Measurements from ENCODE around the gene BIRC2. TPM values are rescaled to one million over a fixed set of nuclear protein-coding genes. Genes with fewer than 3 reads are reported as not detected.
A peak's percentile ranks its signal among the peaks of the same experiment; 100 is the strongest.

BIRC2 gene
- total RNA-seq, 1 donor from 2014 or later = 53.1 TPM

DNA sequence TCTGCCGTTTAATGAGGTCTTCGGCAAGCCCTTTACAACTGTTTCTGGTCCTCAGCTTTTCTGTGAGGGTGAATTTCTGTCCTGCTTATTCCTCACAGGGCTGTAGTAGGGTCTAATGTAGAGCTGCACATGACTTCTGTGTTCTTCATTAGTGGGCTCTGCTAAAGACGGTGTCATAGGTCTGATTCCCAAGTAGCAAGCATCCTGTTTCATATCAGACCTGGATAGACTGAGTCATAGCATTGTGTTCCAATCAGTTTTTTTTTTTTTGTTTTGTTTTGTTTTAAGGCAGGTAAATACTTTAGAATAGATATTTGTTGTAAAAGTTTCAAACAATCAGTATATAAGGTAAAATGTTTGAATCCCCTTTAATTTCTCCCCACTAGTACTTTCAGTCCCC, 35.4 kb downstream of the BIRC2 start:
- H3K4me3 Mint-ChIP-seq (ENCODE audit: unreplicated experiment) = no peak overlapping the region
- no peak for DNase-seq (ENCODE audit: low spot score)
- H3K4me1 Mint-ChIP-seq (ENCODE audit: unreplicated experiment) = peaks cover 55% of the 10 kb centered on the region
- peaks cover 7% of the 10 kb centered on the region for H3K27me3 Mint-ChIP-seq (ENCODE audit: unreplicated experiment)
- peaks cover 44% of the 10 kb centered on the region for H3K36me3 Mint-ChIP-seq (ENCODE audit: low read depth, unreplicated experiment)
- H3K27ac Mint-ChIP-seq (ENCODE audit: unreplicated experiment) = peak overlapping the region; percentile 85
- H3K9me3 Mint-ChIP-seq (ENCODE audit: unreplicated experiment) = no peaks in the 10 kb centered on the region
- TF ChIP-seq, protein P1, sequence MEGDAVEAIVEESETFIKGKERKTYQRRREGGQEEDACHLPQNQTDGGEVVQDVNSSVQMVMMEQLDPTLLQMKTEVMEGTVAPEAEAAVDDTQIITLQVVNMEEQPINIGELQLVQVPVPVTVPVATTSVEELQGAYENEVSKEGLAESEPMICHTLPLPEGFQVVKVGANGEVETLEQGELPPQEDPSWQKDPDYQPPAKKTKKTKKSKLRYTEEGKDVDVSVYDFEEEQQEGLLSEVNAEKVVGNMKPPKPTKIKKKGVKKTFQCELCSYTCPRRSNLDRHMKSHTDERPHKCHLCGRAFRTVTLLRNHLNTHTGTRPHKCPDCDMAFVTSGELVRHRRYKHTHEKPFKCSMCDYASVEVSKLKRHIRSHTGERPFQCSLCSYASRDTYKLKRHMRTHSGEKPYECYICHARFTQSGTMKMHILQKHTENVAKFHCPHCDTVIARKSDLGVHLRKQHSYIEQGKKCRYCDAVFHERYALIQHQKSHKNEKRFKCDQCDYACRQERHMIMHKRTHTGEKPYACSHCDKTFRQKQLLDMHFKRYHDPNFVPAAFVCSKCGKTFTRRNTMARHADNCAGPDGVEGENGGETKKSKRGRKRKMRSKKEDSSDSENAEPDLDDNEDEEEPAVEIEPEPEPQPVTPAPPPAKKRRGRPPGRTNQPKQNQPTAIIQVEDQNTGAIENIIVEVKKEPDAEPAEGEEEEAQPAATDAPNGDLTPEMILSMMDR (IDR thresholded peaks at IDR 0.05; ENCODE audit: unreplicated experiment) = no peak

DNA sequence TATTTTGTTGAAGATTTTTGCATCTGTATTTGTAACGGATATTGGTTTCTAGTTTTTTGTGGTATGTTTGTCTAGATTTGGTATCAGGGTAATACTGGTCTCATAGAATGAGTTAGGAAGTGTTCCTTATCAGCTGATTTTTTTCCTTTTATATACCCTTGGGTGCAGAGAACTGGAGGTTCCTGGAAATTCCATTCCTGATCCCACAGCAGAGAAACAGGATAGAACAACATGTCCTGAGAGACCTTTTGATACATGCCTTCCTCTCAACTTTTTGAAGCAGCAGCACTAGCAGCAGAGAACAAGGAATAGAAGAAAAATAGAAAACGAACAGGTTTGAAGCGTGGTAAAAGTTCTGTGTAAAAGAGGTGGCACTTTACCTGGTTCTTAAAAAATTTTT, 36.8 kb downstream of the BIRC2 start:
- Mint-ChIP-seq H3K4me3 (ENCODE audit: unreplicated experiment) (peak overlapping the region; percentile 12), H3K27ac (ENCODE audit: unreplicated experiment) (peak overlapping the region; percentile 88), H3K36me3 (ENCODE audit: low read depth, unreplicated experiment) (peaks cover 45% of the 10 kb centered on the region), H3K27me3 (ENCODE audit: unreplicated experiment) (peaks cover 7% of the 10 kb centered on the region), H3K4me1 (ENCODE audit: unreplicated experiment) (peaks cover 55% of the 10 kb centered on the region), H3K9me3 (ENCODE audit: unreplicated experiment) (no peaks in the 10 kb centered on the region)
- DNase-seq (ENCODE audit: low spot score) = no peak
- TF ChIP-seq, protein P1 (IDR thresholded peaks at IDR 0.05; ENCODE audit: unreplicated experiment) = no peak

DNA sequence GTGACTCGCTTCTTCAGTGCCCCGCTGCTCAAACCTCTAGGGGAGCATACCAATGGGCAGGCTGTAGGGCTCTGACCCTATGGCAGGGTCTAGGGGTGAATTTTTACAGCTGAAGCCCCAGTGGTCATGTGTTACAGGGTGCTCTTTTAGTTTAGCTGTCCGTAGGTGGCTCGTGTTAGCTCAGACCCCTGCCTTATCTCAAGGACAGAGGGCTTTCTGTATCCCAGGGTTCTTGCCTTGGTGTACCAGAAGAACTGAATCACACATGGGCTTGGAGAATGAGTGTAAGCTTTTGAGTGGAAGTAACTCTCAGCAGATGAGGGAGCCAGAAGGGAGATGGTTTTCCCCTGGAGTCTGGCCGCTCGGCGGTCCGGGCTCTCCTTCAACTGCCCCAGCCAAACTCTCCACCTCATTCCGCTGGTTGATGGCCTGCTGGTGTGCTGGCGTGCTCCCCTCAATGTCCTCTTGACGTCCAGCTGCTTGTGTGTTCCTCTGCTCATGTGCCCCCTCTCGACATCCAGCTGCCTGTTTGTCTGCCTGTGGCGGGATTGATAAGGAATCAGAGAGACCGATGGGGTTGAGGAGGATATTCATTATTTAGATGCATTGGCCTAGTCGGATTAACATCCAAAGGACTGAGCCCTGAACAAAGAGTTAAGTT, 37.5 kb downstream of the BIRC2 start:
- peaks cover 62% of the 10 kb centered on the region for H3K4me1 Mint-ChIP-seq (ENCODE audit: unreplicated experiment)
- peak overlapping the region; percentile 52 for H3K4me3 Mint-ChIP-seq (ENCODE audit: unreplicated experiment)
- DNase-seq (ENCODE audit: low spot score) = no peak
- peak overlapping the region; percentile 88 for H3K27ac Mint-ChIP-seq (ENCODE audit: unreplicated experiment)
- no peaks in the 10 kb centered on the region for H3K9me3 Mint-ChIP-seq (ENCODE audit: unreplicated experiment)
- TF ChIP-seq, protein P1 (IDR thresholded peaks at IDR 0.05; ENCODE audit: unreplicated experiment) = no peak
- H3K36me3 Mint-ChIP-seq (ENCODE audit: low read depth, unreplicated experiment) = peaks cover 45% of the 10 kb centered on the region
- H3K27me3 Mint-ChIP-seq (ENCODE audit: unreplicated experiment) = peaks cover 7% of the 10 kb centered on the region

DNA sequence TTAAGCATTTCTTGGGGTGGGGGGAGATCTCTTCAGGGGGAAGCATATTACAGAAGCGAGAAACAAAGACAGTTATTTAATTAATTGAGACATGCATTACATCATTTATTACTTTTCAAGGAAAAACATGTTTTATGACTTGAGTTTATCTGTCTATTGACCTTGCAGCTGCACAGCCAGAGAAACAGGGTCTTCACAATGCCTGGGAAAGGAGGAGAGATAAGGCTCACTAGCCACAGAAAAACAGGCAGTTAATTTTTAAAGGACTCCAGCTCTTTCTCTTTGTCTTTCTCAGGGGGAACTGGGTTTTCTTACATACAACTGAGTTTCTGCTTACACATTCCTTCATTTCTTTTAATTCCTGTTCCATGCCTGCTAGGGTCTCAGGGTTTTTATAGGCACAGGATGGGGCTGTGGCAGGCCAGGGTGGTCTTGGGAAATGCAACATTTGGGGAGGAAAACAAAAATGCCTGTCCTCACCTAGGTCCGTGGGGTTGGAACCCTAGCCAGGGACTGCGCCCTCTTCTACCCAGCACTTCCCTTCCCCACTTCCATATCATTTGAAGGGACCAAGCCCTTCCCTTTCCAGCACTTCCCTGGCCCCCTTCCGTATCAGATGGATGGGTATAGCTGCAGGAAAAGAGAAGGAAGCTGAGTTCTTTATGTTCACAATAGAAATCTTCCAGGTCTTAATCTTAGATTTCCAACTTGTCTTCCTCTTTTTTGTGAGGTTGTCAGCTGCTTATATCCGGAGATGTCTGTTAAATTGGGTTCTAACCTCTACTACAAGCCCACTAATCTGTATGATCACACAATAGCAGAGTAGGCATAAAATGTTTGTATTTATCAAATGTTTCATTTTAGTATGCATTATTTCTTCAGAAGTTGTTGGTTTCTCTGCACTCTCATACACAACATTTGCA, 38.3 kb downstream of the BIRC2 start:
- no peak for DNase-seq (ENCODE audit: low spot score)
- Mint-ChIP-seq H3K4me1 (ENCODE audit: unreplicated experiment) (peaks cover 65% of the 10 kb centered on the region), H3K27ac (ENCODE audit: unreplicated experiment) (peak overlapping the region; percentile 88), H3K36me3 (ENCODE audit: low read depth, unreplicated experiment) (peaks cover 45% of the 10 kb centered on the region), H3K9me3 (ENCODE audit: unreplicated experiment) (no peaks in the 10 kb centered on the region), H3K27me3 (ENCODE audit: unreplicated experiment) (peaks cover 7% of the 10 kb centered on the region), H3K4me3 (ENCODE audit: unreplicated experiment) (peak overlapping the region; percentile 60)
- TF ChIP-seq, protein P1 (IDR thresholded peaks at IDR 0.05; ENCODE audit: unreplicated experiment) = no peak

All from endothelial cell (in vitro differentiated cells).